HG03159 (cell line): ENCODE results near the gene SLC35F1.
A peak's percentile ranks its signal among the peaks of the same experiment; 100 is the strongest.

Experiments used
- ATAC-seq: cut with Tn5 transposase; IDR thresholded peaks from one replicate; pipeline ENCODE4 v1.9.1; 2021; ENCODE audit warnings: mild to moderate bottlenecking, moderate library complexity; ENCODE audit not compliant: unreplicated experiment

SLC35F1 gene

GRCh38 chr6:118305081-118305480 is 398.0 kb downstream of the SLC35F1 start:
- ATAC-seq: no peak

GRCh38 chr6:118306392-118307238 is 399.6 kb downstream of the SLC35F1 start:
- ATAC-seq: no peak

GRCh38 chr6:118307581-118307980 is 400.5 kb downstream of the SLC35F1 start:
- no peak for ATAC-seq

GRCh38 chr6:118309337-118310093 is 402.5 kb downstream of the SLC35F1 start:
- ATAC-seq: no peak

- ATAC-seq: no peak
Observed at GRCh38 chr6:118313208-118313607, 406.1 kb downstream of the SLC35F1 start.

- no peak for ATAC-seq
Observed at GRCh38 chr6:118313762-118314161, 406.7 kb downstream of the SLC35F1 start.

- ATAC-seq: peak; percentile 64
Observed at GRCh38 chr6:118316796-118317384, 409.8 kb downstream of the SLC35F1 start.

- no peak for ATAC-seq
Observed at GRCh38 chr6:118317581-118318563, 410.8 kb downstream of the SLC35F1 start.

GRCh38 chr6:118318648-118319047 is 411.6 kb downstream of the SLC35F1 start:
- ATAC-seq: no peak

GRCh38 chr6:118319416-118319815 is 412.4 kb downstream of the SLC35F1 start:
- ATAC-seq: no peak

- no peak for ATAC-seq
Observed at GRCh38 chr6:118319894-118320649, 413.0 kb downstream of the SLC35F1 start.

- ATAC-seq: no peak
Observed at GRCh38 chr6:118320652-118321051, 413.6 kb downstream of the SLC35F1 start.

GRCh38 chr6:118324116-118324515 is 417.1 kb downstream of the SLC35F1 start:
- ATAC-seq: no peak

- ATAC-seq: no peak
Observed at GRCh38 chr6:118325220-118325860, 418.3 kb downstream of the SLC35F1 start.

GRCh38 chr6:118326712-118327111 is 419.6 kb downstream of the SLC35F1 start:
- ATAC-seq: no peak

GRCh38 chr6:118327237-118327636 is 420.2 kb downstream of the SLC35F1 start:
- no peak for ATAC-seq

- ATAC-seq: no peak
Observed at GRCh38 chr6:118333772-118334171, 426.7 kb downstream of the SLC35F1 start.

- ATAC-seq: no peak
Observed at GRCh38 chr6:118334634-118335033, 427.6 kb downstream of the SLC35F1 start.

- no peak for ATAC-seq
Observed at GRCh38 chr6:118335325-118335816, 428.3 kb downstream of the SLC35F1 start.
